Loucy (cell line): ENCODE measurements around the gene PTPRC.
A peak's percentile ranks its signal among the peaks of the same experiment; 100 is the strongest.

Experiments used
- H2AFZ ChIP-seq: fragments of 200-600 bp; sonication (generic); 2 replicates; pipeline ENCODE4 v1.6.0; 2016; ENCODE audit warnings: antibody characterized with exemption, mild to moderate bottlenecking, low read length, moderate library complexity
- H3F3A ChIP-seq: fragments of 200-600 bp; 2 replicates; pipeline ENCODE4 v1.6.0; 2016; ENCODE audit warnings: antibody characterized with exemption, low read depth, mild to moderate bottlenecking
- H3K27me3 ChIP-seq: fragments of 200-600 bp; sonication (generic); 2 replicates; pipeline ENCODE4 v1.6.1; 2014; ENCODE audit warnings: low read length, mild to moderate bottlenecking; ENCODE audit not compliant: insufficient read depth, poor library complexity, severe bottlenecking
- H3K36me3 ChIP-seq: fragments of 200-600 bp; sonication (generic); 2 replicates; pipeline ENCODE4 v1.6.1; 2016; ENCODE audit warnings: low read length; ENCODE audit not compliant: insufficient read depth
- H3K4me1 ChIP-seq: fragments of 200-600 bp; sonication (generic); 2 replicates; pipeline ENCODE4 v1.5.1; 2014; ENCODE audit warnings: low read length, mild to moderate bottlenecking; ENCODE audit not compliant: insufficient read depth, poor library complexity, severe bottlenecking
- H3K4me2 ChIP-seq: fragments of 200-600 bp; sonication (generic); 2 replicates; pipeline ENCODE4 v1.6.0; 2014; ENCODE audit warnings: antibody characterized with exemption, low read length, low read depth, mild to moderate bottlenecking; ENCODE audit not compliant: poor library complexity, severe bottlenecking
- H3K4me3 ChIP-seq: fragments of 200-600 bp; sonication (generic); 2 replicates; pipeline ENCODE4 v1.5.1; 2014; ENCODE audit warnings: low read length, mild to moderate bottlenecking, mixed read lengths; ENCODE audit not compliant: poor library complexity, severe bottlenecking
- H3K79me2 ChIP-seq: fragments of 200-600 bp; sonication (generic); 2 replicates; pipeline ENCODE4 v1.6.1; 2014; ENCODE audit warnings: low read length; ENCODE audit not compliant: insufficient read depth
- H3K9ac ChIP-seq: fragments of 200-600 bp; sonication (generic); 2 replicates; pipeline ENCODE4 v1.6.0; 2014; ENCODE audit warnings: mild to moderate bottlenecking, low read depth, low read length, moderate library complexity; ENCODE audit not compliant: poor library complexity, severe bottlenecking
- H3K9me2 ChIP-seq: fragments of 200-600 bp; sonication (generic); replicated peaks from 2 replicates; pipeline ENCODE4 v1.6.1; 2016; ENCODE audit warnings: low read depth, low read length, mixed read lengths
- H3K9me3 ChIP-seq: fragments of 200-600 bp; sonication (generic); 2 replicates; pipeline ENCODE4 v1.6.1; 2014; ENCODE audit warnings: mild to moderate bottlenecking, antibody characterized with exemption, low read length, low read depth; ENCODE audit not compliant: insufficient read depth
- H4K20me1 ChIP-seq: fragments of 200-600 bp; sonication (generic); 2 replicates; pipeline ENCODE4 v1.6.0; 2014; ENCODE audit warnings: antibody characterized with exemption, low read length, mild to moderate bottlenecking; ENCODE audit not compliant: insufficient read depth, poor library complexity, severe bottlenecking
- CTCF ChIP-seq: fragments of 200-600 bp; sonication (generic); conservative IDR thresholded peaks from 2 replicates; pipeline ENCODE4 v1.5.1; 2014; ENCODE audit warnings: mild to moderate bottlenecking, antibody characterized with exemption, low read length
- EZH2phosphoT487 ChIP-seq: fragments of 200-600 bp; IDR thresholded peaks from 2 replicates; pipeline ENCODE4 v1.6.1; 2018; ENCODE audit warnings: antibody characterized with exemption, mild to moderate bottlenecking, moderate library complexity, borderline replicate concordance

PTPRC gene

GRCh38 chr1:198764748-198765147, 125.9 kb downstream of the PTPRC start:
- Histone ChIP-seq H3K27me3 (no peaks in the 10 kb centered on the region), H3F3A (no peaks in the 10 kb centered on the region), H3K4me3 (no peak overlapping the region), H3K4me1 (peaks cover 16% of the 10 kb centered on the region), H3K9ac (no peak overlapping the region), H3K9me3 (no peaks in the 10 kb centered on the region), H3K36me3 (no peaks in the 10 kb centered on the region), H3K9me2 (no peaks in the 10 kb centered on the region), H2AFZ (no peak overlapping the region), H4K20me1 (no peaks in the 10 kb centered on the region), H3K79me2 (no peaks in the 10 kb centered on the region), H3K4me2 (peak overlapping the region; percentile 19)
- TF ChIP-seq CTCF = no peak
- no peak for TF ChIP-seq EZH2phosphoT487

GRCh38 chr1:198765416-198765815, 126.6 kb downstream of the PTPRC start:
- no peak for TF ChIP-seq CTCF
- no peak for TF ChIP-seq EZH2phosphoT487
- Histone ChIP-seq H3K27me3 (no peaks in the 10 kb centered on the region), H3K36me3 (no peaks in the 10 kb centered on the region), H3K4me2 (no peak overlapping the region), H3K4me1 (peaks cover 22% of the 10 kb centered on the region), H3K9me3 (no peaks in the 10 kb centered on the region), H3K4me3 (no peak overlapping the region), H2AFZ (no peak overlapping the region), H3K9me2 (no peaks in the 10 kb centered on the region), H3K9ac (no peak overlapping the region), H3F3A (no peaks in the 10 kb centered on the region), H4K20me1 (no peaks in the 10 kb centered on the region), H3K79me2 (no peaks in the 10 kb centered on the region)

GRCh38 chr1:198771563-198772153, 132.8 kb downstream of the PTPRC start:
- Histone ChIP-seq H3K4me1 (peaks cover 63% of the 10 kb centered on the region), H3K9me3 (no peaks in the 10 kb centered on the region), H3K4me2 (no peak overlapping the region), H4K20me1 (no peaks in the 10 kb centered on the region), H3F3A (no peaks in the 10 kb centered on the region), H3K36me3 (no peaks in the 10 kb centered on the region), H3K4me3 (no peak overlapping the region), H3K9me2 (no peaks in the 10 kb centered on the region), H3K9ac (no peak overlapping the region), H3K79me2 (no peaks in the 10 kb centered on the region), H3K27me3 (no peaks in the 10 kb centered on the region), H2AFZ (no peak overlapping the region)
- TF ChIP-seq CTCF (peak; percentile 83), EZH2phosphoT487 (no peak)
